NCI-H524 treated with DMSO at 0.1 percent for 48 hours (cell line): Measurements from ENCODE around the gene MPZL2.

Source experiments
- DNase-seq: peaks from one replicate; lab custom pipeline; 2025; lab: John Stamatoyannopoulos, UW

MPZL2 gene

GRCh38 chr11:118241764-118242098, 22.4 kb downstream of the MPZL2 start:
- DNase-seq, result no peak

- DNase-seq, result no peak
These were observed 22.9 kb downstream of the MPZL2 start for GRCh38 chr11:118240999-118241763.

GRCh38 chr11:118239509-118240205, 24.4 kb downstream of the MPZL2 start:
- DNase-seq, result no peak

- no peak for DNase-seq
These were observed 25.2 kb downstream of the MPZL2 start for GRCh38 chr11:118238929-118239328.

GRCh38 chr11:118238421-118238820, 25.7 kb downstream of the MPZL2 start:
- DNase-seq, result no peak

- peak; percentile 32 for DNase-seq
These were observed 27.9 kb downstream of the MPZL2 start for GRCh38 chr11:118236170-118236569.

GRCh38 chr11:118234833-118235232, 29.3 kb downstream of the MPZL2 start:
- DNase-seq, result no peak

GRCh38 chr11:118233850-118234249, 30.2 kb downstream of the MPZL2 start:
- DNase-seq, result no peak

GRCh38 chr11:118233377-118233776, 30.7 kb downstream of the MPZL2 start:
- no peak for DNase-seq

- no peak for DNase-seq
These were observed 31.4 kb downstream of the MPZL2 start for GRCh38 chr11:118232659-118233058.

GRCh38 chr11:118231461-118231860, 32.6 kb downstream of the MPZL2 start:
- no peak for DNase-seq

- DNase-seq, result no peak
These were observed 34.0 kb downstream of the MPZL2 start for GRCh38 chr11:118230088-118230487.

- DNase-seq, result no peak
These were observed 34.7 kb downstream of the MPZL2 start for GRCh38 chr11:118229274-118229847.

GRCh38 chr11:118227865-118228785, 36.0 kb downstream of the MPZL2 start:
- DNase-seq, result no peak

- DNase-seq, result no peak
These were observed 37.3 kb downstream of the MPZL2 start for GRCh38 chr11:118226781-118227180.

GRCh38 chr11:118226296-118226695, 37.8 kb downstream of the MPZL2 start:
- no peak for DNase-seq

GRCh38 chr11:118224511-118225188, 39.4 kb downstream of the MPZL2 start, which contains the start of gene JAML:
Gene JAML, minus strand, starts transcription at chr11:118225011. Its CDS starts 10,145 bp downstream, at chr11:118214866.
- DNase-seq, result no peak

- DNase-seq, result no peak
These were observed 40.1 kb downstream of the MPZL2 start for GRCh38 chr11:118223992-118224391.

- no peak for DNase-seq
These were observed 40.5 kb downstream of the MPZL2 start for GRCh38 chr11:118223570-118223969.

GRCh38 chr11:118222437-118222836, 41.7 kb downstream of the MPZL2 start:
- DNase-seq, result no peak

GRCh38 chr11:118221419-118221818, 42.7 kb downstream of the MPZL2 start:
- DNase-seq, result no peak

- DNase-seq, result no peak
These were observed 44.4 kb downstream of the MPZL2 start for GRCh38 chr11:118219732-118220131.
